Globus pallidus (tissue), 1 donor: ENCODE data around the gene AATK.

Experiments
- DNase-seq: peaks from one replicate; pipeline ENCODE4 v3.0.0-alpha.2; 2015; ENCODE audit warnings: low spot score

Gene AATK

GRCh38 chr17:81166033-81166492 is at the start of gene AATK:
Gene AATK, minus strand, starts transcription at chr17:81166221. Its CDS starts 229 bp downstream, at chr17:81165992.
- no peak for DNase-seq

GRCh38 chr17:81213978-81214377 is 48.0 kb upstream of the AATK start:
- DNase-seq, result no peak

DNA sequence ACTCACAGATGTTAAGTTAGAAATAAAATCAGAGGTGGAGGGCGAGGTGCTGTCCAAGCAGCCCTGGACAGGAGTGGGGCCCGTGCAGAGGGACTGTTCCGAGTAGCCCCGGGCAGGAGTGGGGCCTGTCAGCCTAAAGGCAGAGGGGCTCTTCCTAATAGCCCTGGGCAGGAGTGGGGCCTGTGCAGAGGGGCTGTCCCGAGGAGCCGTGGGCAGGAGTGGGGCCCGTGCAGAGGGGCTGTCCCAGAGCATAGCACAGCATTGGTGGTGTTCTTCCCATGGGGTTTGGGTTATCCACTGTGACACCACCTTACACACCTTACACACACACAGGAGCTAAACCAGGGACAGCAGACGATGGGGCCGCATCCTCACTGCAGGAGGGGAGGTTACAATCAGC is 46.3 kb upstream of the AATK start:
- no peak for DNase-seq

DNA sequence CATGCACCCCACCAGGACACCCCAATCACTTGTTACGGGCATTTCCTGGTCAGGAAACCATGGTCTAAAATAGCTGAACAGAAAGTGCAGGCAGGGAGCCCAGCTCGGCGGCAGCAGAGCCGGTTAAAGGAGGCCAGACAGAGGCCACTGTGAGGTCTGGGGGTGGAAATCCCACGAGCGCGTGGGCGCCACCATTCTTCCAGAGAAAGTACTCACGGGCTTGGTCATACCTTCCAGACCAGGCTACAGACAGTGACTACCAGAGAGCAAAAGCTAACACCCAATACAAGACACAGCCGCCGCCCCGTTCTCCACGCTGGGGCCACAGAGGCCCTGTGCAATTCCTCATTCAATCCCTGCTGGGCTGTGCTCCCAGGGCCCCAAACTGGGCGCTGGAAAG is 44.8 kb upstream of the AATK start:
- DNase-seq, result no peak

DNA sequence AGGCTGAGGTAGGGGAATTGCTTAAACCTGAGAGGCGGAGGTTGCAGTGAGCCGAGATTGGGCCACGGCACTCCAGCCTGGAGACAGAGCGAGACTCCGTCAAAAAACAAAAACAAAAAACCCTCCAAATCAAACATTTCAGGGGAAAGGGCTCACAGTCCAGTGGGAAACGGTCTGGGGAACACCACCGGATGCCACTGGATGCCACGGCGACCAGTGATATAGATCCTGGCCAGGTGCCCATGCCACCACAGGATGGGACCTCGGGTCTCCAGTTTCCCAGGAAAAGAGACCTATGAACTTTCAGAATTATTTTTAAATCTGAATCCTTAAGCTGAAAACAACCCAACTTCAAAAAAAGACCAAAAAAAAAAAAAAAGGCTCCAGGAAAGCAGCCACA is 44.4 kb upstream of the AATK start:
- DNase-seq, result no peak

DNA sequence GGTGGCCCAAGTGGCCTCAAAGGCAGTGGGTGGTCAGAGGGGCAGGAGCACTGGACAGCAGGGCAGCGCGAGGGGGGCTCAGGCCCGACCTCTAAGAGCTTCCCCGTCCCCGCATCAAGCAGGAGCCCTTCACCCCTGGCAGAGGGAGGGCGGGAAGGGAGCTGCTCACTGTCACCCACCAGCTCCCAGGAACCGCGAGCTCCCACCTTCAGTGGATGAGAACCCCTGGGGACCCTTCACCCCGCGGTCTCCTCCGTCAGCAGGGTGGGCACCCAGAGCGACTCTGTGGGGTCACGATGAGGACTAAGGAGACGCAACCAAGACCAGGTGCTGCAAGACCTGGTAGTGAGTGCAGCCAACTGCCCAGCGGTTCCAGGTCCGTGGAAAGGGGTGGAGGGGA is 43.1 kb upstream of the AATK start:
- no peak for DNase-seq

GRCh38 chr17:81208651-81209050 is 42.6 kb upstream of the AATK start:
- no peak for DNase-seq

GRCh38 chr17:81207610-81208581 is 41.9 kb upstream of the AATK start:
- no peak for DNase-seq

DNA sequence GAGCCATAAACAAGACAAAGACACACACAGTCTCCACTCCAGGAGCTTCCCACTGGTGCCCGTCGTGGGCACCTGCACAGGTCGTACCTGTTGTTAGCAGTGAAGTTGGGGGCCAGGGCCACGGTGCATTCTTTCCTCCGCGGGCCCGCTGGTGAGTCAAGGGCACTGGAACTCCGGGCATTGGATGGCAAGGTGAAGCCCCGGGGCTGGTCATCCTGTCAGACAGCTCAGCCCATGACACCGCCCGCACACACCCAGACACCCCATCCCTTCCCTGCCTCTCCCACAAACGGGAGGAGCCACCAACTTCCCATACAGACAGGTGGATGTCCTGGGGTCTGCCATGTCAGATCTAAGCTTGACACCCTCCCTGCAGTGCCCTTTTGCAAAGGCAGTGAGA is 40.6 kb upstream of the AATK start:
- DNase-seq, result no peak

DNA sequence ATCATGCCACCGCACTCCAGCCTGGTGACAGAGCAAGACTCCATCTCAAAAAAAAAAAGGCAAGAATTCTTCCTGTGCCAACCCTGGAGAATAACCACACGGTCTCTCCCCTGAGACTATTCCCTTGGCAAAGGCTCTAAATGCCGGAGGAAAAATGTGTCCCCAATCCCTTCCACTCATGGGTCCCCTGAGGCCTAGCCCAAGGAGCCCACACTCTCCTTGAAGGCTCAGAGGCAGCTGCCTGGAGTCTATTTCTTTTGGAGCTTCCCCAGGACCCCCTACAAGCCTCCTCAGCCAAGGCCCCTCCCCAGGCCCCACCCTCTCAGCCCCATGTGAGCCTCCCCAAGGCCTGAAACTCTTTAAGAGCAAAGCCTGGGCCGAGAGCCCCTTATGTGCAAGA is 40.1 kb upstream of the AATK start:
- DNase-seq, result no peak

DNA sequence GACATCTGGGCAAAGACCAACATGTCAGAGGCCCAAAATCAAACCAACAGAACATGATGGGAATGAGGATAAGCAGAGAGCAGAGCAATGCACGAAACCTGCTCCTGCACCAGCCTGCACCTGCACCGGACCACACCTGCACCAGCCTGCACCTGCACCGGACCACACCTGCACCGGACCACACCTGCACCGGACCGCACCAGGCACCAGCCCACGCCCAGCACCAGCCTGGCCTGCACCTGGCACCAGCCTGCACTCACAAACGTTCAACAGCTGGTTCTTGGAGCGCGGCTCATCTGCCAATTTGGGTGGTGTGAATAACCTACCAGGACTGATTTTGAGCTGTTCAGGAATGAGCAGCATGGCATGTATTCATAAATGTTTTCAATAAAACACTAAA is 38.6 kb upstream of the AATK start:
- no peak for DNase-seq

DNA sequence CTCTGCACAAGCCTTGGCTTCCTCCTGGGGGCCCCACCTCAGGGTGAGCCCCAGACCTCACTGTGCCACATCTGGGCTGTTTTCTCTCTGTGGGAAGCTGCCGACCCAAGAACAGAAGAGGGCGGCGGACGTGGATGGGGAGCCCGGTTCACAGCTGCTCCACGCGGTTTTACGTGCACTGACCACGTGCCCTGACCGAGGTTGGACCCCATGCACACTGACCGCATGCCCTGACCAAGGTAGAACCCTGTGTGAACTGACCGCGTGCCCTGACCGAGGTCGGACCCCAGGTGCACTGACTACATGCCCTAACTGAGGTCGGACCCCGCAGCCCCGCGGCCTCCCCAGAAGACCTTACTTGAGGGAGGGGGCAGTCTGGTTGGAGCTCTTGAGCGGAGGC is 37.1 kb upstream of the AATK start:
- no peak for DNase-seq

GRCh38 chr17:81202318-81202717 is 36.3 kb upstream of the AATK start:
- DNase-seq, result no peak

DNA sequence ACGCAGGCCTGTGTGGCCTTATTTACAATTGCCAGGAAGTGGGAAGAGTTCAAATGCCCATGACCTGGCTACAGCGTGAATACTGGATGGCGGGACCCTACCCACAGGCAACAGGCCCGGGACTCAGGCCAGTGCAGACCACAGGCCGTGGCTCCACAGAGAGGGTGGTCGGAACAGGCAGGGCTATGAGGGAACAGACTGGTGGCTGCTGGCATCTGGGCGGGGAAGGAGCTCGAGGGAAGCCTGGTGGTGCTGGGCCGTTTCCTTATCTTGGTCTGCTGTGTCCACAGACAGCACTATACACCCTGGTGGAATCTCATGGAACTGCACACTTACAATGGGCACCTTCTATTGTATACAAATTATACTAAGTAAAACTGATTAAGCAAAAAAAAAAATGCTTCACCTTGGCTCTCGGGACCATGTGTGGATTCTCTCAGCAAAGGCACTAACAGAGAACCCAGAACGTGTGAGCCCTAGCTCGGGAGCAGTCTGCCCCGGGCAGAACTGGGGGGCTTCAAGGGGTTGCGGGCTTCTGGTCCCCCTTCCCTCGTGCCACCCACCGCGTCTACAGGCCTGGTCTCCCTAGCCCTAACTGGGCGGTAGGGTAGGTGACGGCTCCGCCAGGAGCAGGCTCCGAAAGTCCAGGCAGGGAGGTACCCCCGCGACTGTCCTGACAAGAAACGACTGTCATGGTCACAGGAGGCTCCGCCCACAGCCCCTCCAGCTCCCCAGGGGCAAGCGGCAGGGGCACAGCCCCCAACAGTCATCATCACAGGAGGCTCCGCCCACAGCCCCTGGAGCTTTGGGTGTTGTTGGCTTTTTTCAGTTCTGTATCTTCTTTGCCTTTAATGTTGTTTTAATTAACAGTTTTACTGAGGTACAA is 34.9 kb upstream of the AATK start:
- peak; percentile 80 for DNase-seq

DNA sequence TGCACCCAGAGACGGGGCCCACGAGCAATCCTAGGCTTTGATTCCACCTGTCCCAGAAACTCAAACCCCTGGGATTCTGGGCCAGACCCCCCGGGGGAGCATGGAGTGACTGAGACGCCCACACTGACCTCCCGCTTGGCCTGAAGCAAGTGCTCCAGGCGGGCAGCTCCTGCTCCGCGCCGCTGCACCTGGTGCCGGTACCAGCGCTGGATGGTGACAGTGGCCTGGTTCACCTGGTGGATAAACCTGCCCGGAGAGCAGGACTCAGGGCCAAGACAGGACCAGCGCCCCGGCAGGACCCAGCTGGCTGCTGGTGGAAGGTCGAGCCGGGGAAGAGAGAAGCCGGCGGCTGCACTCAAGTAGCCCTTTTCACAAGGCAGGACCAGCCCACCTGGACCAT is 34.2 kb upstream of the AATK start:
- DNase-seq, result no peak

DNA sequence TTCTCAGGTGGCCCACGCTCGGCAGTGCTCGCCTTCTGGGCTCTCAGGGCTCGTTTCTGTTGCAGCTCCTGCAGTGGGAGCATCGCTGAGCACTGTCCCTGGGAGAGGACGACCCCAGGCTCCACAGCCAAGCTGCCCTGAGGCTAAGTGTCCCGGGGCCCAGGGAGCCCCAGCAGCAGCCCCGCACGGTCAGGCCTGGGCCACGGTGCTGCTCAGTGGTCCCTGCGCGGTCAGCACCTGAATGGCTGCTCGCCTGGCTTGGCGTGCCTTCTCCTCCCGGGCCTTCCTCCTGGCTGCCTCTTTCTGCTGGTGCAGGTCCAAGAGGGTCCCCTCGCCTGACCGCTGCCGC is 33.4 kb upstream of the AATK start:
- DNase-seq, result no peak

DNA sequence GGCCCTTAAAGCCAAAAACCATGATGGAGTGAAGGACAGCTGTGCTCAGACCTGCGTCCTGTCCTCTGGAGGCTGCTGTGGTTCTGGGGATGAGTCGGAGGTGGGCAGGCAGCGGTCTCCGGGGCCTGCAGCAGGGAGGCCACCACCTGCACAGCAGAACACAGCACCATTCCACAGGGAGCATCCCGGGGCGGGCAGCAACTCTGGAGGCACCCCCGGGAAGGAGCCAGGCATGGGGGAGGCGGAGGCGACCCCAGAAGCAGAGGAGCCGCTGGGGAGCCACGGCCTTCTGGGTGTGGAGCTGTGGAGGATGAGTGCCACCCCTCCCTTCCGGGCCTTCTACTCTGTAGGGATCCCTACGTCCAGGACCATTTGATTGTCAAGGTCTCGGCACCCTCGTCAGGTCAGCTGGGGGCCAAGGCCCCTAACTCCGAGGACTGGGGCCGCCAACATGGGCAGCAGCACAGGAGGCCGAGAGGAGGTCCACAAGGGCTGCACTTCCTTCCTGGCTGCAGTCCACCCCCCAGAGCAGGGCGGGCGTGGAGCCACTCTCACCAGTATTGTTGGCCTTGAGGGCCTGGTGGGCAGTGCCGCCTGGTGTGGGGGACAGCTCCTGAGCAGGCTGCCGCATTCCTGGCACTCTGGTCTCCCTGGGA is 32.9 kb upstream of the AATK start:
- DNase-seq, result no peak

DNA sequence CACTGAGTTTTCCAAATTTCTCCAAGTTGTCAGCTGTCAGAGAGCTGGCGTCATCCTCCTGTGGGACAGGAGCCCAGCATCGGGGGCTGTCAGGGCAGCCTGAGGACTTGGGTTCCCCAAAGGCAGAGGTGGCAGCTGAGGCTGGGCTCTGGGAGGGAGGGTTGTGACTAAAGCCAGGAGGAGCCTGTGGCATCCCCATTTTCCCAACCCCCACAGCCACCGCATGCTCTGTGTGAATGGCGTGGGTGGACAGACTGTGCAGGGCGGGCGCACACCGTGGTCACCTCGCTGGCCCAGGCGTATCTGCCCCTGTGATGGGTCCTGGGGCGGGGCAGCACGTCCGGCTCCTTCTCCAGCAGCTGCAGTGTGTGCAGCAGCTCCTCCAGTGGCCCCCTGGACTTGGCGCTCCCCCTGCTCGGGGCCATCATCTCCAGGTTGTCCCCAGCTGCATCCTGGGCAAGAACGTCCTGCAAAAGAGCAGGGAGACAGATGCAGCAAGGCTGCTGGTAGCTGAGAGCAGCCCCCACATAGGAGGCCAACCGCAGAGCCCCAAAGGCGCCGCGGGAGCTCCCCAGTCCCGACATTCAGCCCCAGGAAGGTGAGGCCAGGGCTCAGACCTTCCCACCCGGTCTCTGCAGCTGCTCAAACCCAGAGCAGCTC is 31.9 kb upstream of the AATK start:
- DNase-seq, result no peak

GRCh38 chr17:81197409-81197795 is 31.4 kb upstream of the AATK start:
- no peak for DNase-seq

DNA sequence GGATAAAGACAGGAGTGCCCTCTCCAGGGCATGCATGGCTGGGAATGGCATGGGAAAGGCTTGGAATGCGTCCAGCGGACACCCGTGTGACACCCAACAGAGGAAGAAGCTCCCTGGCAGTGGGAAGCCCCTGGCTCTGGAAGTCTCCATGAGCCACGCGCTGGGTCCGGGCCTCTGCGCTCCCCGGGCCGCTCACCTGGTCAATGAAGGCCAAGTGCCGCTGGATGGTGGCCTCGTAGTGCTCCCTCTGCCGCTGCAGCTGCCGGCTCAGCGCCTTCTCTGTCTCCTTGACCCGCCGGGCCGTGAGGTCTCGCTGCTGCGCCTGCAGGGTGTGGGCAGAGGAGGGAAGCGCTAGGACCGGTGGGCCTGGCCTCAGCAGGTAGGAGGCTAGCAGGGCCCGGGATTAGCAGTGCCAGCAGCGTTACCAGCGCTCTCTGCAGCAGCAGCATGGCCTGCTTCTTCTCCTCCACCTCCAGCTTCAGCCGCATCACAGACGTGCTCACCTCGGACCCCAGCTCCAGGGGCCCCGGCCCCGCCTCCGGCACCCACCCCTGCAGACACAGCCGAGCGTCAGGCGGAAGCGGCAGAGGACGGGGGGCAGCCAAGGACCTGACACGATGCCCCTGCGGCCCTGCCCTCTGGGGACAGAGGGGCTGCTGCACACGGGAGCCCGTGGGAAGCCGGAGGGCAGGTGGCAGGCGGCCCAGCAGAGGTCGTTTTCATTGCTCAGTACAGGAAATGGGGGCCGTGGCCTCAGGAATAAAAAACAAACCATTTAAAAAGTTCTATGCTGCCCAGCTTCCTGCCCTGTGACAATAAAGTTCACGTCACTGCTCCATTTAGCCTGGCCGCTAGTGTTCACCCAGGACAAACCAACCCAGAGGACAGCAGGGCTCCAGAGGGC is 30.7 kb upstream of the AATK start:
- DNase-seq, result no peak

DNA sequence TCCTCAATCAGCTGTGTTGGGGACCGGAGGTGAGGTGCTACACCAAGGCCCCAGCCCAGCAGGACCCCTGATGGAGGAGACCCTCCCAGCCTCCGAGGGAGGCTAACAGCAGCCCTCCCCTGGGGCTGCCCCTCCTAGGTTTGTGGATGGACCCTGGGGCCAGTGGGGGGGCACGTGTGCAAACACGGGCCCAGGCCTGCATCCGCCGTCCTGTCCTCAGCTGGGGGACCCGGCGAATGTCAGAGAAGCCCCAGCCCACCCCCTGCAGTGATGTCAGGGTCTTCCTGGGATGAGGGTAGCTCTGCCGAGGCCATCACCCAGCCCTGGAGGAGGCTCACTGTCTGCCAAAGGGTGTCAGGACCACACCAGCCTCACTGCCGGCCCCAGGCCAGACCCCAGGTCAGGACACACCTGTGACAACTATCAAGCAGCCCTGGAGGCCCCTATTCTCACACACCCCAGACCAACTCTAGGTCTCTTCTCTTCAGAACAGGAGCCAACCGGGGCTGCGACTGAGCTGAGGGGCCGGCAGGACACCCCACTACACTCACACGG is 30.0 kb upstream of the AATK start:
- DNase-seq, result no peak
